ENCODE data around the gene OTOA.
"Not testable (repeated sequence)": the region's sequence is repeated elsewhere in the genome, so short reads cannot be mapped to it uniquely, and the experiment has no call there.

Gene OTOA

GRCh38 chr16:21674456-21674855, 10.7 kb downstream of the OTOA start:
- not testable (repeated sequence) for DNase-seq (ENCODE audit: low read depth in 3 of 3)

- not testable (repeated sequence) for DNase-seq (ENCODE audit: low read depth in 3 of 3)
These were observed 16.9 kb downstream of the OTOA start for GRCh38 chr16:21680714-21681113.

GRCh38 chr16:21683184-21683583, 19.4 kb downstream of the OTOA start:
- DNase-seq (ENCODE audit: low read depth in 3 of 3), result no peak

- DNase-seq (ENCODE audit: low read depth in 3 of 3), result peak; percentile 28 to 32 (median 29)
These were observed 20.4 kb downstream of the OTOA start for GRCh38 chr16:21684199-21684598.

GRCh38 chr16:21685034-21685455, 21.3 kb downstream of the OTOA start:
- DNase-seq (ENCODE audit: low read depth in 3 of 3), result no peak

GRCh38 chr16:21689107-21689506, 25.3 kb downstream of the OTOA start:
- DNase-seq (ENCODE audit: low read depth in 3 of 3), result no peak

GRCh38 chr16:21690967-21691366, 27.2 kb downstream of the OTOA start:
- DNase-seq (ENCODE audit: low read depth in 3 of 3), result not testable (repeated sequence)

GRCh38 chr16:21694609-21695008, 30.8 kb downstream of the OTOA start:
- DNase-seq (ENCODE audit: low read depth in 3 of 3), result no peak

- no peak for DNase-seq (ENCODE audit: low read depth in 3 of 3)
These were observed 33.3 kb downstream of the OTOA start for GRCh38 chr16:21697032-21697431.

GRCh38 chr16:21698169-21699032, 34.6 kb downstream of the OTOA start:
- DNase-seq (ENCODE audit: low read depth in 3 of 3), result no peak

GRCh38 chr16:21701271-21701670, 37.5 kb downstream of the OTOA start:
- DNase-seq (ENCODE audit: low read depth in 3 of 3), result no peak

- DNase-seq (ENCODE audit: low read depth in 3 of 3), result no peak
These were observed 38.5 kb downstream of the OTOA start for GRCh38 chr16:21702276-21702675.

- DNase-seq (ENCODE audit: low read depth in 3 of 3), result no peak
These were observed 39.4 kb downstream of the OTOA start for GRCh38 chr16:21703156-21703555.

GRCh38 chr16:21703589-21704174, 39.9 kb downstream of the OTOA start:
- DNase-seq (ENCODE audit: low read depth in 3 of 3), result no peak

- no peak for DNase-seq (ENCODE audit: low read depth in 3 of 3)
These were observed 40.5 kb downstream of the OTOA start for GRCh38 chr16:21704266-21704665.

GRCh38 chr16:21704733-21705132, 41.0 kb downstream of the OTOA start:
- no peak for DNase-seq (ENCODE audit: low read depth in 3 of 3)

- DNase-seq (ENCODE audit: low read depth in 3 of 3), result peak; percentile 65 to 81 (median 78)
These were observed 44.9 kb downstream of the OTOA start for GRCh38 chr16:21708533-21709115.

- DNase-seq (ENCODE audit: low read depth in 3 of 3), result no peak
These were observed 47.2 kb downstream of the OTOA start for GRCh38 chr16:21710938-21711337.

- no peak for DNase-seq (ENCODE audit: low read depth in 3 of 3)
These were observed 50.0 kb downstream of the OTOA start for GRCh38 chr16:21713549-21714368.

- not testable (repeated sequence) for DNase-seq (ENCODE audit: low read depth in 3 of 3)
These were observed 50.5 kb downstream of the OTOA start for GRCh38 chr16:21714369-21714618.

- DNase-seq (ENCODE audit: low read depth in 3 of 3), result no peak
These were observed 53.8 kb downstream of the OTOA start for GRCh38 chr16:21717608-21718007.

GRCh38 chr16:21719283-21719682, 55.5 kb downstream of the OTOA start:
- no peak for DNase-seq (ENCODE audit: low read depth in 3 of 3)
